ENCODE results near the gene ARHGEF39. TPM values are rescaled to one million over a fixed set of nuclear protein-coding genes. Genes with fewer than 3 reads are reported as not detected.

ARHGEF39 gene
- total RNA-seq, 1 donor from 2014 or later = 1.0 TPM

DNA sequence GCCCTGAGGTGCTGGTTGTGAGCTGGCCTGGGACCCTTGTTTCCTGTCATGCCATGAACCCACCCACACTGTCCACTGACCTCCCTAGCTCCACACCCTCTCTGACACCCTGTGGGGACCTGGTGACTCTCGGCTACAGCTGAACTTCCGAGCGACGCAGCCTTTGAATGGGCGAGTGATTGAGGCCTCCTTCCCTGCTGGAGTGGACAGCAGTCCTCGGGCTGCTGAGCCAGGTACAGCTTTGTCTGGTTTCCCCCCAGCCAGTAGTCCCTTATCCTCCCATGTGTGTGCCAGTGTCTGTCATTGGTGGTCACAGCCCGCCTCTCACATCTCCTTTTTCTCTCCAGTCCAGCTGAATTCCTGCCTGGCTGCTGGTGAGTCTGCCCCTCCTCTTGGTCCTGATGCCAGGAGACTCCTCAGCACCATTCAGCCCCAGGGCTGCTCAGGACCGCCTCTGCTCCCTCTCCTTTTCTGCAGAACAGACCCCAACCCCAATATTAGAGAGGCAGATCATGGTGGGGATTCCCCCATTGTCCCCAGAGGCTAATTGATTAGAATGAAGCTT lies 14.9 kb upstream of the ARHGEF39 start:
- no peak overlapping the region for H3K9ac ChIP-seq (ENCODE audit: low read length)
- Mint-ChIP-seq H3K36me3 (ENCODE audit: low read depth, unreplicated experiment) (peaks cover 24% of the 10 kb centered on the region), H3K27ac (ENCODE audit: unreplicated experiment) (no peak overlapping the region), H3K9me3 (ENCODE audit: unreplicated experiment) (no peaks in the 10 kb centered on the region), H3K4me3 (ENCODE audit: unreplicated experiment) (no peak overlapping the region), H3K4me1 (ENCODE audit: low read depth, unreplicated experiment) (peaks cover 41% of the 10 kb centered on the region), H3K27me3 (ENCODE audit: low read depth, unreplicated experiment) (peaks cover 6% of the 10 kb centered on the region)
- no peak overlapping the region for H3K4me2 ChIP-seq (ENCODE audit: low read length)
- H3K27ac ChIP-seq (ENCODE audit: low read depth, low read length) = no peak overlapping the region
- H3K9me3 ChIP-seq (ENCODE audit: insufficient read depth, low read depth, low read length) = no peaks in the 10 kb centered on the region
- H4K20me1 ChIP-seq (ENCODE audit: insufficient read depth, low read length) = peaks cover 54% of the 10 kb centered on the region
- no peak overlapping the region for H2AFZ ChIP-seq (ENCODE audit: low read depth, low read length)
- TF ChIP-seq EZH2 (IDR thresholded peaks at IDR 0.05; ENCODE audit: insufficient read depth, low read length) = no peak
- no peak for TF ChIP-seq CTCF (IDR thresholded peaks at IDR 0.05; ENCODE audit: insufficient read depth, low read depth, low read length)
- H3K79me2 ChIP-seq (ENCODE audit: insufficient read depth, low read length) = peaks cover 13% of the 10 kb centered on the region
- peaks cover 27% of the 10 kb centered on the region for H3K36me3 ChIP-seq (ENCODE audit: insufficient read depth, low read length)
- DNase-seq (ENCODE audit: low read depth) (peak; percentile 30), FAIRE-seq (no peak)
- peaks cover 41% of the 10 kb centered on the region for H3K4me1 ChIP-seq (ENCODE audit: insufficient read depth, low read length)
- H3K4me3 ChIP-seq (ENCODE audit: insufficient read depth, low read depth, low read length) = no peak overlapping the region
- H3K27me3 ChIP-seq (ENCODE audit: insufficient read depth, low read length) = no peaks in the 10 kb centered on the region

DNA sequence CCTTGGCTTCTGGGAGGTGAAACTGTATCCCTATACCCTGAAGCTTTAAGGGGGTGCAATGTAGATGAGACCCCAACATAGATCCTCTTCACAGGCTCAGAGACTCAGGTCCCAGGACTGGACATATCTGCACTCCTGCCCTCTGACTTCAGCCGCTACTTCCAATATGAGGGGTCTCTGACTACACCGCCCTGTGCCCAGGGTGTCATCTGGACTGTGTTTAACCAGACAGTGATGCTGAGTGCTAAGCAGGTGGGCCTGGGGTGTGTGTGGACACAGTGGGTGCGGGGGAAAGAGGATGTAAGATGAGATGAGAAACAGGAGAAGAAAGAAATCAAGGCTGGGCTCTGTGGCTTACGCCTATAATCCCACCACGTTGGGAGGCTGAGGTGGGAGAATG lies 14.1 kb upstream of the ARHGEF39 start:
- H3K4me2 ChIP-seq (ENCODE audit: low read length) = no peak overlapping the region
- H3K36me3 Mint-ChIP-seq (ENCODE audit: low read depth, unreplicated experiment) = peaks cover 17% of the 10 kb centered on the region
- no peak for DNase-seq (ENCODE audit: low read depth)
- TF ChIP-seq CTCF (IDR thresholded peaks at IDR 0.05; ENCODE audit: insufficient read depth, low read depth, low read length) = no peak
- no peak for TF ChIP-seq EZH2 (IDR thresholded peaks at IDR 0.05; ENCODE audit: insufficient read depth, low read length)
- H4K20me1 ChIP-seq (ENCODE audit: insufficient read depth, low read length) = peaks cover 46% of the 10 kb centered on the region
- H3K4me3 ChIP-seq (ENCODE audit: insufficient read depth, low read depth, low read length) = no peak overlapping the region
- H3K4me1 Mint-ChIP-seq (ENCODE audit: low read depth, unreplicated experiment) = peaks cover 34% of the 10 kb centered on the region
- H3K36me3 ChIP-seq (ENCODE audit: insufficient read depth, low read length) = peaks cover 20% of the 10 kb centered on the region
- H3K27ac Mint-ChIP-seq (ENCODE audit: unreplicated experiment) = no peak overlapping the region
- peak overlapping the region; percentile 64 for H3K4me3 Mint-ChIP-seq (ENCODE audit: unreplicated experiment)
- H3K9me3 ChIP-seq (ENCODE audit: insufficient read depth, low read depth, low read length) = no peaks in the 10 kb centered on the region
- no peak overlapping the region for H3K27ac ChIP-seq (ENCODE audit: low read depth, low read length)
- no peaks in the 10 kb centered on the region for H3K9me3 Mint-ChIP-seq (ENCODE audit: unreplicated experiment)
- H3K27me3 ChIP-seq (ENCODE audit: insufficient read depth, low read length) = peaks cover 3% of the 10 kb centered on the region
- peaks cover 13% of the 10 kb centered on the region for H3K27me3 Mint-ChIP-seq (ENCODE audit: low read depth, unreplicated experiment)
- H3K9ac ChIP-seq (ENCODE audit: low read length) = no peak overlapping the region
- FAIRE-seq = no peak
- H3K79me2 ChIP-seq (ENCODE audit: insufficient read depth, low read length) = peaks cover 5% of the 10 kb centered on the region
- H3K4me1 ChIP-seq (ENCODE audit: insufficient read depth, low read length) = peaks cover 33% of the 10 kb centered on the region
- H2AFZ ChIP-seq (ENCODE audit: low read depth, low read length) = no peak overlapping the region

DNA sequence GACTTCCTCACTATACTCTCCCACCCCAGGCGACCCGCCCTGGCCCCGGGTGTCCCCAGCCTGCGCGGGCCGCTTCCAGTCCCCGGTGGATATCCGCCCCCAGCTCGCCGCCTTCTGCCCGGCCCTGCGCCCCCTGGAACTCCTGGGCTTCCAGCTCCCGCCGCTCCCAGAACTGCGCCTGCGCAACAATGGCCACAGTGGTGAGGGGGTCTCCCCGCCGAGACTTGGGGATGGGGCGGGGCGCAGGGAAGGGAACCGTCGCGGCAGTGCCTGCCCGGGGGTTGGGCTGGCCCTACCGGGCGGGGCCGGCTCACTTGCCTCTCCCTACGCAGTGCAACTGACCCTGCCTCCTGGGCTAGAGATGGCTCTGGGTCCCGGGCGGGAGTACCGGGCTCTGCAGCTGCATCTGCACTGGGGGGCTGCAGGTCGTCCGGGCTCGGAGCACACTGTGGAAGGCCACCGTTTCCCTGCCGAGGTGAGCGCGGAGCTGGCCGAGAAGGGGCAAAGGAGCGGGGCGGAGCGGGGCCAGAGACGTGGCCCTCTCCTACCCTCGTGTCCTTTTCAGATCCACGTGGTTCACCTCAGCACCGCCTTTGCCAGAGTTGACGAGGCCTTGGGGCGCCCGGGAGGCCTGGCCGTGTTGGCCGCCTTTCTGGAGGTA lies 10.9 kb upstream of the ARHGEF39 start:
- Mint-ChIP-seq H3K9me3 (ENCODE audit: unreplicated experiment) (no peaks in the 10 kb centered on the region), H3K36me3 (ENCODE audit: low read depth, unreplicated experiment) (no peaks in the 10 kb centered on the region), H3K27me3 (ENCODE audit: low read depth, unreplicated experiment) (peaks cover 20% of the 10 kb centered on the region), H3K4me3 (ENCODE audit: unreplicated experiment) (peak overlapping the region; percentile 81), H3K4me1 (ENCODE audit: low read depth, unreplicated experiment) (peaks cover 3% of the 10 kb centered on the region), H3K27ac (ENCODE audit: unreplicated experiment) (no peak overlapping the region)
- no peak overlapping the region for H3K27ac ChIP-seq (ENCODE audit: low read depth, low read length)
- H3K36me3 ChIP-seq (ENCODE audit: insufficient read depth, low read length) = no peaks in the 10 kb centered on the region
- peaks cover 15% of the 10 kb centered on the region for H4K20me1 ChIP-seq (ENCODE audit: insufficient read depth, low read length)
- H3K9me3 ChIP-seq (ENCODE audit: insufficient read depth, low read depth, low read length) = no peaks in the 10 kb centered on the region
- FAIRE-seq (no peak), DNase-seq (ENCODE audit: low read depth) (no peak)
- H3K79me2 ChIP-seq (ENCODE audit: insufficient read depth, low read length) = no peaks in the 10 kb centered on the region
- TF ChIP-seq EZH2 (IDR thresholded peaks at IDR 0.05; ENCODE audit: insufficient read depth, low read length) (no peak), CTCF (IDR thresholded peaks at IDR 0.05; ENCODE audit: insufficient read depth, low read depth, low read length) (no peak)
- H2AFZ ChIP-seq (ENCODE audit: low read depth, low read length) = peak overlapping the region; percentile 98
- H3K9ac ChIP-seq (ENCODE audit: low read length) = peak overlapping the region; percentile 54
- H3K4me2 ChIP-seq (ENCODE audit: low read length) = peak overlapping the region; percentile 93
- peaks cover 16% of the 10 kb centered on the region for H3K4me1 ChIP-seq (ENCODE audit: insufficient read depth, low read length)
- H3K4me3 ChIP-seq (ENCODE audit: insufficient read depth, low read depth, low read length) = peak overlapping the region; percentile 48
- peaks cover 11% of the 10 kb centered on the region for H3K27me3 ChIP-seq (ENCODE audit: insufficient read depth, low read length)
